AG09309 (cell line): ENCODE results near the gene SCD5.

Source experiments
- DNase-seq: peaks from one replicate; pipeline ENCODE4 v3.0.0-alpha.2; 2010; ENCODE audit warnings: low read depth
- H3K4me3 ChIP-seq: 2 replicates; pipeline ENCODE4 v1.5.1; 2011; ENCODE audit warnings: mild to moderate bottlenecking, low read depth, low read length, moderate library complexity; ENCODE audit not compliant: control insufficient read depth
- CTCF ChIP-seq: IDR thresholded peaks from 2 replicates; pipeline ENCODE4 v1.5.1; 2011; ENCODE audit warnings: mild to moderate bottlenecking, low read depth, low read length, inconsistent platforms; ENCODE audit not compliant: insufficient read depth, control insufficient read depth; ENCODE audit errors: missing control alignments

The SCD5 gene

GRCh38 chr4:82770607-82771006 lies 28.0 kb downstream of the SCD5 start:
- DNase-seq, result no peak
- no peak for TF ChIP-seq CTCF
- H3K4me3 ChIP-seq, result no peak overlapping the region

- no peak for DNase-seq
- no peak for TF ChIP-seq CTCF
- no peak overlapping the region for H3K4me3 ChIP-seq
Observed at GRCh38 chr4:82765134-82765533, 33.5 kb downstream of the SCD5 start.

- peak; percentile 44 for DNase-seq
- TF ChIP-seq CTCF, result no peak
- no peak overlapping the region for H3K4me3 ChIP-seq
Observed at GRCh38 chr4:82761229-82761628, 37.4 kb downstream of the SCD5 start.

GRCh38 chr4:82758701-82759685 lies 39.6 kb downstream of the SCD5 start:
- no peak for DNase-seq
- no peak overlapping the region for H3K4me3 ChIP-seq
- no peak for TF ChIP-seq CTCF

DNA sequence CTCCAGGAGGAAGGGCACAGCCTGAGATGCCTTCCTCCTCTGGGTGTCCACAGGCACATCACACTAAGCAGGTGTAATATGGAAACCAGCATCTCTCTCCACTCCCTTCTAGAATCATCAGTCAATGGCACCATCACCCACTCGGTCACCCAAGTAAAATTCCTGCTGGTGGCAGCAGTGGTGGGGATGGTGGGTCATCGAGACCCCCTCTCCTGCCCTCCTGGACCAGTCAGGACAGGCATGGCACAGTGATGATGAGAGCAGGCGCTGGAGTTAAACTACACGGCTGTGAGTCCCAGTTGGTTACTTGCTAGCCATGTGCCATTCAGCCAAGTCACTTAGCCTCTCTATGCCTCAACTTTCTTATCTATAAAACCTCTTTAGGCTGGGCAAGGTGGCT lies 42.5 kb downstream of the SCD5 start:
- TF ChIP-seq CTCF, result no peak
- DNase-seq, result no peak
- H3K4me3 ChIP-seq, result no peak overlapping the region

- no peak for TF ChIP-seq CTCF
- H3K4me3 ChIP-seq, result no peak overlapping the region
- no peak for DNase-seq
Observed at GRCh38 chr4:82755650-82756049, 42.9 kb downstream of the SCD5 start.
